Measurements from ENCODE around the gene TAPBP.
"Not testable (repeated sequence)": the region's sequence is repeated elsewhere in the genome, so short reads cannot be mapped to it uniquely, and the experiment has no call there.

Gene TAPBP

DNA sequence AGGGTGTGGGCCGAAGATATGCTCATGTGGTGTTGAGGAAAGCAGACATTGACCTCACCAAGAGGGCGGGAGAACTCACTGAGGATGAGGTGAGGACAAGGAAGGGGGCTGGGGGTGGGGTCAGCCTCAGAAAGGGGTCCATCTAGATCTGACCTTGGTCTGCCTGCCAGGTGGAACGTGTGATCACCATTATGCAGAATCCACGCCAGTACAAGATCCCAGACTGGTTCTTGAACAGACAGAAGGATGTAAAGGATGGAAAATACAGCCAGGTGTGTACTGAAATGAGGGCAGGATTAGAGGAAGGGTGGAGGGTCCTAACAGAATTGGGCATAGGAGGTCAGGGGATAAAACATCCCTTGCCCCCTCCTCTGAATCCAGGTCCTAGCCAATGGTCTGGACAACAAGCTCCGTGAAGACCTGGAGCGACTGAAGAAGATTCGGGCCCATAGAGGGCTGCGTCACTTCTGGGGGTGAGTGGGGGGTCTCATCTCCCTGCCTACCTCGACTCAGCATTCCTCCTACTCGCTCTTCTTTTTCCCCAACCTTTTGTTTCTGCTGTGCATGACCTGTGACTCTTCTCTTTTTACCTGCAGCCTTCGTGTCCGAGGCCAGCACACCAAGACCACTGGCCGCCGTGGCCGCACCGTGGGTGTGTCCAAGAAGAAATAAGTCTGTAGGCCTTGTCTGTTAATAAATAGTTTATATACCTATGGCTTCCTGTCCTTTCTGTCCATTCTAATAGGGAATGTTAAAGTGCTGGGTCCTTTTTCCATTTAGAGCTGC, 37.9 kb downstream of the TAPBP start:
- not testable (repeated sequence) for DNase-seq

- DNase-seq: no peak
Observed at GRCh38 chr6:33273924-33274902, 39.7 kb downstream of the TAPBP start.

GRCh38 chr6:33273129-33273923, 40.6 kb downstream of the TAPBP start:
- no peak for DNase-seq

DNA sequence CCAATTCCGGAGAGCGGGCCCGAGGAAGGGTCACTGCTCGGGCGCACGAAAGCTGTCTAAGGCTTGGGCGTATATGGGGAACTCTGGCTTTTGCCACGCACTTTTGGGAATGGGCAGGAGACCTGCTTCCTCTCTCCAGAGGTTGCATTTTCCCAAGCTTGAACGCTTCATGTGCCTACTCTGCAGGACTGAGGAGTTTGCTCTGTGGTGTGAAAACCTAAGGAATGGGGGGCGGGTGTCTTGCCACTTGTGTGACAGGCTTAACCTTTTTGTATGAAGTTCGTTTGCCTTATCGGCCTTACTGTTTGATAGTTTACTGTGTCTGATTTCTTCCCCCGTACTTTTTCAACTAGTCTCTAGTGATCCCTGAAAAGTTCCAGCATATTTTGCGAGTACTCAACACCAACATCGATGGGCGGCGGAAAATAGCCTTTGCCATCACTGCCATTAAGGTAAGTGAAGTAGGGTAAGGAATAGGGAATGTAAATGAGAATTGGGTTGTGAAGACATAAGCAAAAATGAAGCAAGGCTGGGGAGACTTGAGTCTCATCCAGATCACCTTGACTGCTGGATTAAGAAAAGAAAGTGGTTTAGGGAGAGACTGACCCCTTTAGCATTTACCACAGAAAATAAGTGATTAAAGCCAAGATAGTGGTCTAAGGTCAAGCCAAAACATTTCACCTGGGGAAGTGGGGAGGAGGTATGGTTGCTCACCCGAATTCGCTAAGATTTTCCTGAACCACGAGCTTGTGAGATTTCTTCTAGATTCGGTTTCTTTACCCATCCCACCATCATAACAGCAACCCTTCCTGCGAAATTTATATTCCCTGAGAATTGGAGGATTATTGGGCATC, 41.4 kb downstream of the TAPBP start:
- no peak for DNase-seq

DNA sequence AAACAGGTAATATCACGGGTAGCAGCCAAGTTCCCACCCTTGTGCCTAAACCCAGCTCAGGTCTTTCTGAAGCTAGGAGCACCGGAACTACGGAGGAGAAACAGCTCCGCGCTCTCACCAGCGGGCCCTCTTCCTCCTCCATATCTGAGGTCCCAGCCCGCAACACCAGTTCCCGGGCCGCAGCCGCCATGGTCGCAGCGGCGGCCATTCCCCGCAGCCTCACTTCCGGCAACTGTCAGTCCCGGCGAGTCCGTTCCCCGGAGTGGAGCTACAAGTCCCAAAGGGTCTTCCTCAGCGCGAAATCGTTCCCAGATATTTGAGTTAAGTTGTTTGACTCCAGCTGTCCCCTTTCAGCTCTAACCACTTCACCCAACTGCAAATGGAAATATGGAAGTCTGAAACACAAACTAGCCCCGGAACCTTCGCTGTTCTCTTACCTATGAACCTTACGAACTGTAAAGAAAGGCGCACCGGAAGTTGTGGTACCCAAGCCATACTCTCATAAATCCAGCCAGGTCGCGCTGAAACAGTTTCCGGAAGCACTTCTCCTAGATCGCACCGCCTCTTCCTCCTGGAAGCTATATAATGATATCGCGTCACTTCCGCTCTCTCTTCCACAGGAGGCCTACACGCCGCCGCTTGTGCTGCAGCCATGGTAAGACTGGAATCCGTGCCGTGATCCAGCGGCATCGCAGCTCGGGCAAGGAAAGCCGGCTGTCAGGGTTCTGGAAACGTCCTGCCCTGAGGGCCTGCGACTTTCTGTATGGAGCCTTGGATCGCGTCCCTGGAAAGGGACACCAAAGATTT, 42.2 kb downstream of the TAPBP start, which contains the start of the genes RPS18 and VPS52:
Gene RPS18, plus strand, starts transcription at position 608 of the 807 bp plus-strand sequence. Its CDS starts 45 bp downstream, at position 653.
Gene VPS52, minus strand, starts transcription at position 409 of the 807 bp plus-strand sequence. Its CDS starts 201 bp downstream, at position 208.
- peak; percentile 82 for DNase-seq

DNA sequence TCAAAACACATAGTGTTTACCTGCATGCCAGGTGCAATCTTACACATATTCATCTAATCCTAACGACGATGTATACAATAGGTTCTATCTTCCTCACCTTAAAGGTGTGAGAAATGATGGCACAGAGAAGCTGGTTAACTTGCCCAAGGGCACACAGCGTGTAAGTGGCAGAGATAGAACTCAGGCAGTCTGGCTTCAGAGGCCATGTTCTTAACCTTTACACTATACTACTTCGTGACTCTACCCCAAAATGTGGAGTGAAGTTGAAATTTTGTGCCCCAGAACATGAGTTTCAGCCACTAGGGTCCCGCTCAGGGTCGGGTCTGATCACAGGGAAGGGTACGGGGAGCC, 42.8 kb downstream of the TAPBP start:
- DNase-seq: no peak

DNA sequence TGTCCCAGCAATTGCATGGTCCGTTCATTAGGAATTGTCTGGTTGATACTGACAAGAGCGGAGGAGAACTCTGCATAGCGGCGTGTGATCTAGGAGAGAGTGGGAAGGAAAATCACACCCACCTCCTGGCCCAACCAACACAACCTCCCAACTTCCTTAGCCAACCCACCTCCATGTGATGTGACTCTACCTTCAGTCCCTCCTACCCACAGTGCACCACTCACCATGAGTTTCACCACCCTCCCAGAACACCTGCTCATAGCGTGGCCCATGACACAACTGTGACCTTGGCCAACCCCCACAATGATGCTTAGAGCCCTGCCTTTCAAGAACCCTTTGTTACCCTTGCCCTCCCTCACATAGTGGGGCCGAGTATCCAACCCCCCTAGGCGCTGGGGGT, 49.9 kb downstream of the TAPBP start:
- DNase-seq: no peak

- not testable (repeated sequence) for DNase-seq
Observed at GRCh38 chr6:33262490-33262889, 51.4 kb downstream of the TAPBP start.

DNA sequence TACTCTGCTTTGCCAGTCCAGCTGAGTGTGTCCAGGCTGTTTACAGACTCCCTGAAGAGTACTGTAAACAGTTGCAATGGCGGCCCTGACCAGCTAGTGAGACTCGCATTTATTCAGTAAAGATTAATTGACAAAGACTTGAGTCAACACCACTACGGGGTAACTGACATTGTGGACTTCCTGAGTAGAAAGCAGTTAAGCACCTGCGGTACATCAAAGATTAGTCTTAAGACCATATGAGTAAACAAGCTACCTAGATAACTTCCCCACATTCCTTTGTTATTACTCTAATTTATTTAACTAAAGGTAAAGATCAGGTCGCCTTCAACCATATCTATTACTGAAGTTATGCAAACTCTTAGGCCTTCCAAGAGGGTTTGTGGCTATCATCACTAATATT, 54.8 kb downstream of the TAPBP start:
- no peak for DNase-seq

DNA sequence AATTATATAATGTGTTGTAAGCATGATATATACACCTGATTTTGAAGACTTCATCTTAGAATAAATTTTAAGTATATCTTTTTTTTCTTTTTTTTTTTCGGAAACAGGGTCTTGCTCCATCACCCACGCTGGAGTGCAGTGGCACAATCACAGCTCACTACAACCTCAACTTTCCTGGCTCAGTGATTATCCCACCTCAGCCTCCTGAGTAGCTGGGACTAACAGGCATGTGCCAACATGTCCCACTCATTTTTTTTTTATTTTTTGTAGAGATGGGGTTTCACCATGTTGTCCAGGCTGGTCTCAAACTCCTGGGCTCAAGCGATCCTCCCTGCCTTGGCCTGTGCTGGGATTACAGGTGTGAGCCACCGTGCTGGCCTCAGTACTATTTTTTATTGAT, 59.3 kb downstream of the TAPBP start:
- DNase-seq: no peak

DNA sequence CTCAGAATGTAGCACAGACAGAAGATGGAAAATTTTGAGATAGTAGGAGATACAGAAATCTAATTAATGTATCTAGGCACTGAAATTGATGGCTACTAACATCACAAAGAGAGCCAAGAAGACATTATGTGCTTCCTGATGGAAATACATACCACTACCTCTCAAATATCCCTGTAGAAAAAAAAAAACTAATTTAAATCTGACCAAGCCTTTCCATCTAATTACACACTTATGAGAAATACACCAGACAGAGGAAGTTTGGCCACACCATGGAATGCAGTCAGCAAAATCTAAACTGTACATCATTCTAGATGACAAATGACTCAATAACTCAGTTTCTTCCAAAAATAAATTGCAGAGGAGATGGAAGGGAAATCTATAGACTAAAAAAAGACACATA, 61.1 kb downstream of the TAPBP start:
- no peak for DNase-seq

DNA sequence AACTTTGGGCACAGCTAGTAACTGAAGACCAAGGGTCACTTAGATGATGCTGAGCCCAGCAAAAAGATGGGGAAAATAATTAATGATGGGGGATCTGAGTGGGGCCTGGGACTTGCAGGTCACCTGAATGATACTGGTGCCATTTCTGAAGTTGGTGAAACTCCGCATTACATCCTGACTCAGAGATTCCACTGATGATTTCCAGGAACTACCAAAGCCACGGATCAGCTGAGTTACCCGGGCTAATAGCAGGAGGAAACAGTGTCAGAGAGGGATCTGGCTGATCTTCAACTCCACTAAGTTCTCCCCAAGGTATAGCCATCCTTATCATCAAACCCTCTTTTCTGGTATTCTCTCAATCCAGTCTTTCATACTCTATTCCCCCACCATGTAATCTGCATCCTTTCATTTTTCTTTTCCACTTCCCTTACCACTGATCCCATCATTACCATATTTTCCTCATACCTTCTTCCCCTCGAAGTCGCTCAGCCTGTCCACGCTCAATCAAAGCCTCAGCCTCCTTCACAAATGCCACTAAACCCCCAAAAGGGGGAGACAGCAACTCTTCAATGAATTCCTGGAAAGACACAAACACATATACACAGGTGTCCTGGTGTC, 62.4 kb downstream of the TAPBP start:
- no peak for DNase-seq

DNA sequence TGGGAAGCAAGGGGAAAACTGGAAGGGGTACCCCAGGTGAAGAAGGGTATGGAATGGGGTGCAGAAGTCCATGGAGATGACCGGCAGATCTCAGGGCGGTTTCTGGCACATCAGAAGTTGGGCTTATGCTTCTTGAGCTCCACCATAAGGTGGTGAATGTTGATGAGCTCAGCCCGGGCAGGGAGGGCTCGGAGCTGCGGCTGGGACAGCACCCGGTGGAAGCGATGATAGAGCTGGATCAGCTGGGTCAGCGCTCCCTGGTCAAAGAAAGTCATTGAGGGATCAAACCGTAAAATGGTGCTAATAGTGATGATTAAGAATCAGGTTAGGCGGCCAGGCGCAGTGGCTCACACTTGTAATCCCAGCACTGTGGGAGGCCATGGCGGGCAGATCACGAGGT, 63.1 kb downstream of the TAPBP start:
- no peak for DNase-seq

DNA sequence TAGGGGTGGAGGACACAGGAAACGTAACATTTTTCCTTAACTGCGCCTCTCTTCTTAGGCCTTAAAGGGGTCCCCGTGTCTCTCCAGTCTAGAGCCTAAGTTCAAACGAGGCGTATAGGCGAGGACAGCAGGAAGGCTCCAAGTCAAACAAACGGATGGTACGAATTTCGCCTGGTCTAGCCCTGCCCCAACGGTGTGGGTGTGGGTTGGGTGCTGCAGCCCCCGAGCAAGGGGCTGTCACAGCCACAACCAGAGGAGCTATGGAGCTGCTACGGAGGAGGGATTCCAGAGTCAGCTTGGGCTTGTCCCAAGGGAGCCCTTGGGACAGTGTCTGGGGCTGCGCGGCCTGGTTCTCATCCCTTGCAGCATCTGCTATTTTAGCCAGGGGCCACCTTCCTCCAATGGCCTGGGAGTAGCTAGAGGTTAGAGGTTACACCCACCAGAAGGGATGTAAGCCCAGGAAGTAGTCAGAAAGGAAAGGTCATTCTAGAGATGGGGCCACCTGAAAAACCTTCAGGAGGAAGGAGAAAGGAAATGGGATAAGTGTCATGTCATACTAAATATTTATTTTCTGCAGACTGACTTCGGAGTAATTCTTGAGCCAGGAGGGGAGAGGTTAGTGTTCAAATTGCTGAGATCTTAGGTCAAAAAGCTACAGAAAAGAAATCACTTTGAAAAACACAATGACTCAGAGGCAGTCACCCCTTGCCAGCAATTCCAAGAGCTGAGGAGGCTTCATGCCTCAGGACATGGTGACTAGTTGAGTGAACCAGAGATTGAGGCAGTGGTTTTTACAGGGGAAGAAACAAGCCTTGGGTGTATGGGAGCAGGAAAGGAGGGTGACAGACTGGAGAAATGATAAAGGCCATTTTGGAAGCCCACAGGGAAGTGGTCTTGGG, 63.9 kb downstream of the TAPBP start:
- no peak for DNase-seq
